OCI-LY1 (cell line): ENCODE measurements around the gene F7.

Source experiments
- H2AFZ ChIP-seq: fragments of 200-600 bp; sonication (generic), shearing (Covaris generic); 2 replicates; pipeline ENCODE4 v1.6.0; 2014; ENCODE audit warnings: antibody characterized with exemption, mild to moderate bottlenecking, low read length
- H3F3A ChIP-seq: fragments of 200-600 bp; sonication (generic), shearing (Covaris generic); 2 replicates; pipeline ENCODE4 v1.6.0; 2014; ENCODE audit warnings: mild to moderate bottlenecking, antibody characterized with exemption, low read length, moderate library complexity; ENCODE audit not compliant: insufficient read depth
- H3K27ac ChIP-seq: fragments of 200-600 bp; sonication (generic); 2 replicates; pipeline ENCODE4 v1.5.1; 2014; ENCODE audit warnings: low read length, mixed run types, mild to moderate bottlenecking, low read depth; ENCODE audit not compliant: poor library complexity, severe bottlenecking
- H3K27me3 ChIP-seq: fragments of 200-600 bp; sonication (generic); 2 replicates; pipeline ENCODE4 v1.6.0; 2014; ENCODE audit warnings: antibody characterized with exemption, mild to moderate bottlenecking, low read length, moderate library complexity; ENCODE audit not compliant: insufficient read depth
- H3K36me3 ChIP-seq: fragments of 200-600 bp; sonication (generic); 2 replicates; pipeline ENCODE4 v1.6.1; 2014; ENCODE audit warnings: mild to moderate bottlenecking, antibody characterized with exemption, low read length, moderate library complexity, mixed read lengths; ENCODE audit not compliant: insufficient read depth
- H3K4me1 ChIP-seq: fragments of 200-600 bp; sonication (generic); 2 replicates; pipeline ENCODE4 v1.5.1; 2014; ENCODE audit warnings: mild to moderate bottlenecking, low read length, moderate library complexity; ENCODE audit not compliant: insufficient read depth, severe bottlenecking
- H3K4me2 ChIP-seq: fragments of 200-600 bp; sonication (generic), shearing (Covaris generic); 2 replicates; pipeline ENCODE4 v1.6.1; 2014; ENCODE audit warnings: low read length
- H3K4me3 ChIP-seq: fragments of 200-600 bp; sonication (generic); 2 replicates; pipeline ENCODE4 v1.5.1; 2014; ENCODE audit warnings: low read length, low read depth, mild to moderate bottlenecking, mixed read lengths; ENCODE audit not compliant: poor library complexity, severe bottlenecking
- H3K79me2 ChIP-seq: fragments of 200-600 bp; shearing (Covaris generic); 2 replicates; pipeline ENCODE4 v1.6.1; 2016; ENCODE audit warnings: mixed run types, low read length, mixed read lengths; ENCODE audit not compliant: insufficient read depth
- H3K9ac ChIP-seq: fragments of 200-600 bp; sonication (generic), shearing (Covaris generic); 2 replicates; pipeline ENCODE4 v1.6.1; 2014; ENCODE audit warnings: mild to moderate bottlenecking, low read length, mixed read lengths
- H3K9me2 ChIP-seq: fragments of 200-600 bp; sonication (generic), shearing (Covaris generic); 2 replicates; pipeline ENCODE4 v1.6.1; 2014; ENCODE audit warnings: low read depth, mild to moderate bottlenecking, low read length, mixed read lengths
- H3K9me3 ChIP-seq: fragments of 200-600 bp; shearing (Covaris generic); 2 replicates; pipeline ENCODE4 v1.6.1; 2014; ENCODE audit warnings: low read length, mixed read lengths
- H4K20me1 ChIP-seq: fragments of 200-600 bp; sonication (generic), shearing (Covaris generic); 2 replicates; pipeline ENCODE4 v1.6.0; 2016; ENCODE audit warnings: mild to moderate bottlenecking, low read length; ENCODE audit not compliant: insufficient read depth
- CTCF ChIP-seq: fragments of 200-600 bp; sonication (generic), shearing (Covaris generic); IDR thresholded peaks from 2 replicates; pipeline ENCODE4 v1.5.1; 2017; ENCODE audit warnings: mild to moderate bottlenecking, antibody characterized with exemption, low read length, moderate library complexity, mixed read lengths
- EZH2 ChIP-seq: fragments of 200-600 bp; sonication (generic), shearing (Covaris generic); IDR thresholded peaks from 2 replicates; pipeline ENCODE4 v1.8.0; 2017; ENCODE audit warnings: borderline replicate concordance, mixed run types, mild to moderate bottlenecking, antibody characterized with exemption, low read length, moderate library complexity, mixed read lengths

Gene F7

GRCh38 chr13:113135281-113135760 lies 29.7 kb downstream of the F7 start:
- no peaks in the 10 kb centered on the region for H3K79me2 ChIP-seq
- no peaks in the 10 kb centered on the region for H3K36me3 ChIP-seq
- H3K9ac ChIP-seq = no peak overlapping the region
- no peak overlapping the region for H3K4me3 ChIP-seq
- no peaks in the 10 kb centered on the region for H3F3A ChIP-seq
- no peak overlapping the region for H2AFZ ChIP-seq
- no peaks in the 10 kb centered on the region for H4K20me1 ChIP-seq
- TF ChIP-seq CTCF = no peak
- TF ChIP-seq EZH2 = no peak
- no peaks in the 10 kb centered on the region for H3K9me2 ChIP-seq
- no peaks in the 10 kb centered on the region for H3K27me3 ChIP-seq
- no peak overlapping the region for H3K4me2 ChIP-seq
- no peak overlapping the region for H3K27ac ChIP-seq
- H3K4me1 ChIP-seq = no peaks in the 10 kb centered on the region
- H3K9me3 ChIP-seq = no peaks in the 10 kb centered on the region

- no peaks in the 10 kb centered on the region for H3K9me3 ChIP-seq
- no peaks in the 10 kb centered on the region for H4K20me1 ChIP-seq
- no peak overlapping the region for H3K4me3 ChIP-seq
- no peak overlapping the region for H2AFZ ChIP-seq
- no peaks in the 10 kb centered on the region for H3K79me2 ChIP-seq
- no peak overlapping the region for H3K4me2 ChIP-seq
- no peaks in the 10 kb centered on the region for H3F3A ChIP-seq
- no peaks in the 10 kb centered on the region for H3K9me2 ChIP-seq
- H3K9ac ChIP-seq = no peak overlapping the region
- H3K4me1 ChIP-seq = no peaks in the 10 kb centered on the region
- H3K36me3 ChIP-seq = no peaks in the 10 kb centered on the region
- H3K27me3 ChIP-seq = peaks cover 4% of the 10 kb centered on the region; the same call in 1 of the 2 replicates
- no peak overlapping the region for H3K27ac ChIP-seq
- TF ChIP-seq CTCF = no peak
- no peak for TF ChIP-seq EZH2
Observed at GRCh38 chr13:113137691-113138298, 32.2 kb downstream of the F7 start.

- TF ChIP-seq EZH2 (no peak), CTCF (no peak)
- Histone ChIP-seq H3K9me2 (no peaks in the 10 kb centered on the region), H3K27ac (no peak overlapping the region), H3K4me1 (no peaks in the 10 kb centered on the region), H3F3A (no peaks in the 10 kb centered on the region), H3K9me3 (no peaks in the 10 kb centered on the region), H3K36me3 (no peaks in the 10 kb centered on the region), H2AFZ (no peak overlapping the region), H4K20me1 (no peaks in the 10 kb centered on the region), H3K4me3 (no peak overlapping the region), H3K79me2 (no peaks in the 10 kb centered on the region), H3K4me2 (no peak overlapping the region), H3K27me3 (peaks cover 13% of the 10 kb centered on the region), H3K9ac (no peak overlapping the region)
Observed at GRCh38 chr13:113138792-113139551, 33.4 kb downstream of the F7 start.
